CD4-positive, alpha-beta T cell treated with Interleukin-4 for 1 hour (primary cell): ENCODE data around the gene GPR78.

Source experiments
- DNase-seq, 2 donors: peaks; one replicate each; pipeline ENCODE4 v3.0.0-alpha.2; 2020 to 2022

The GPR78 gene

GRCh38 chr4:8587469-8588195 lies 7.4 kb downstream of the GPR78 start:
- no peak for DNase-seq

GRCh38 chr4:8588196-8588470 lies 7.9 kb downstream of the GPR78 start:
- DNase-seq = no peak

GRCh38 chr4:8589336-8589735 lies 9.1 kb downstream of the GPR78 start:
- DNase-seq = no peak

- no peak for DNase-seq
These were observed 9.8 kb downstream of the GPR78 start for GRCh38 chr4:8589823-8590545.

GRCh38 chr4:8590546-8590880 lies 10.3 kb downstream of the GPR78 start:
- no peak for DNase-seq

- no peak for DNase-seq
These were observed 10.9 kb downstream of the GPR78 start for GRCh38 chr4:8591114-8591513.

GRCh38 chr4:8591626-8592365 lies 11.6 kb downstream of the GPR78 start:
- DNase-seq = no peak

- no peak for DNase-seq
These were observed 12.4 kb downstream of the GPR78 start, which contains the start of gene CPZ for GRCh38 chr4:8592366-8593263. TSS of gene CPZ (plus strand) at chr4:8592765. CDS start at chr4:8592834, 69 bp downstream.

GRCh38 chr4:8593264-8594096 lies 13.3 kb downstream of the GPR78 start:
- no peak for DNase-seq

- DNase-seq = no peak
These were observed 14.2 kb downstream of the GPR78 start for GRCh38 chr4:8594097-8595038.

- no peak for DNase-seq
These were observed 15.3 kb downstream of the GPR78 start for GRCh38 chr4:8595237-8596087.

GRCh38 chr4:8596891-8597290 lies 16.7 kb downstream of the GPR78 start:
- DNase-seq = no peak

- DNase-seq = no peak
These were observed 17.1 kb downstream of the GPR78 start for GRCh38 chr4:8597319-8597718.

GRCh38 chr4:8597791-8598190 lies 17.6 kb downstream of the GPR78 start:
- DNase-seq = no peak

- no peak for DNase-seq
These were observed 18.3 kb downstream of the GPR78 start for GRCh38 chr4:8598391-8599090.

GRCh38 chr4:8599091-8599460 lies 18.9 kb downstream of the GPR78 start:
- no peak for DNase-seq

GRCh38 chr4:8599657-8600056 lies 19.5 kb downstream of the GPR78 start:
- no peak for DNase-seq

GRCh38 chr4:8600266-8600665 lies 20.1 kb downstream of the GPR78 start:
- no peak for DNase-seq

- DNase-seq = no peak
These were observed 20.5 kb downstream of the GPR78 start for GRCh38 chr4:8600686-8601085.
